Keratinocyte (primary cell): ENCODE data around the gene EGR4. TPM values are rescaled to one million over a fixed set of nuclear protein-coding genes. Genes with fewer than 3 reads are reported as not detected.

Experiments
- DNase-seq: peaks from one replicate; pipeline ENCODE4 v3.0.0-alpha.2; 2011; ENCODE audit warnings: low read depth, missing footprints, low spot score
- FAIRE-seq: peaks from 2 replicates; lab custom pipeline; 2011; peaks lifted over from hg19 to GRCh38; lab: Jason Lieb, UNC
- H2AFZ ChIP-seq: 2 replicates; pipeline ENCODE4 v1.6.0; 2012; ENCODE audit warnings: low read length, control low read depth, inconsistent platforms; ENCODE audit not compliant: control insufficient read depth
- H3K27ac ChIP-seq: 2 replicates; pipeline ENCODE4 v1.5.1; 2011; ENCODE audit warnings: low read length; ENCODE audit not compliant: control insufficient read depth, insufficient read depth
- H3K27me3 ChIP-seq: 3 replicates; pipeline ENCODE4 v1.6.0; 2011; ENCODE audit warnings: low read length; ENCODE audit not compliant: control insufficient read depth, insufficient read depth; ENCODE audit errors: extremely low read depth
- H3K36me3 ChIP-seq, 2 experiments: 2 replicates in 1 of 2; 3 replicates in 1 of 2; pipeline ENCODE4 v1.5.1; 2011; ENCODE audit warnings: low read length in 2 of 2, mild to moderate bottlenecking in 1 of 2; ENCODE audit not compliant: control insufficient read depth in 2 of 2, insufficient read depth in 2 of 2; ENCODE audit errors: extremely low read depth in 1 of 2
- H3K4me1 ChIP-seq: 3 replicates; pipeline ENCODE4 v1.5.1; 2011; ENCODE audit warnings: low read length; ENCODE audit not compliant: control insufficient read depth, insufficient read depth; ENCODE audit errors: extremely low read depth
- H3K4me2 ChIP-seq: 3 replicates; pipeline ENCODE4 v1.6.0; 2011; ENCODE audit warnings: low read depth, low read length; ENCODE audit not compliant: control insufficient read depth, insufficient read depth; ENCODE audit errors: extremely low read depth
- H3K4me3 ChIP-seq, 3 experiments: fragments of 200-600 bp in 1 of 3; sonication (generic) in 1 of 3; 2 replicates in 2 of 3; 3 replicates in 1 of 3; pipeline ENCODE4 v1.5.1; 2011 to 2016; ENCODE audit warnings: low read length in 3 of 3, mild to moderate bottlenecking in 3 of 3, control low read depth in 2 of 3, inconsistent platforms in 1 of 3, low read depth in 1 of 3, mixed read lengths in 1 of 3, mixed run types in 1 of 3, moderate library complexity in 1 of 3; ENCODE audit not compliant: control insufficient read depth in 2 of 3, insufficient read depth in 2 of 3; ENCODE audit errors: extremely low read depth in 1 of 3
- H3K79me2 ChIP-seq: 2 replicates; pipeline ENCODE4 v1.6.0; 2012; ENCODE audit warnings: low read length; ENCODE audit not compliant: control insufficient read depth, insufficient read depth
- H3K9ac ChIP-seq: 3 replicates; pipeline ENCODE4 v1.6.0; 2011; ENCODE audit warnings: low read length; ENCODE audit not compliant: control insufficient read depth, insufficient read depth; ENCODE audit errors: extremely low read depth
- H3K9me1 ChIP-seq: 3 replicates; pipeline ENCODE4 v1.6.0; 2011; ENCODE audit warnings: low read length; ENCODE audit not compliant: control insufficient read depth, insufficient read depth; ENCODE audit errors: extremely low read depth
- H3K9me3 ChIP-seq: 2 replicates; pipeline ENCODE4 v1.5.1; 2012; ENCODE audit warnings: low read depth, low read length; ENCODE audit not compliant: control insufficient read depth
- H4K20me1 ChIP-seq: 3 replicates; pipeline ENCODE4 v1.6.0; 2011; ENCODE audit warnings: low read length; ENCODE audit not compliant: control insufficient read depth, insufficient read depth; ENCODE audit errors: extremely low read depth
- CTCF ChIP-seq, 3 experiments: IDR thresholded peaks in 1 of 3; conservative IDR thresholded peaks in 1 of 3; optimal IDR thresholded peaks in 1 of 3; 2 replicates in 2 of 3; 3 replicates in 1 of 3; pipeline versions ENCODE3 to v1.5.1; 2011; ENCODE audit warnings: low read length in 3 of 3, mild to moderate bottlenecking in 3 of 3, moderate library complexity in 2 of 3, control low read depth in 1 of 3, inconsistent platforms in 1 of 3; ENCODE audit not compliant: insufficient read depth in 2 of 3; ENCODE audit errors: extremely low read depth in 1 of 3
- EZH2 ChIP-seq: IDR thresholded peaks from one replicate; pipeline ENCODE4 v1.6.1; 2012; ENCODE audit warnings: inconsistent platforms, mild to moderate bottlenecking, low read length, moderate library complexity
- dilution Hi-C: fragments of 300-500 bp; cut with MboI; formaldehyde crosslinking; loops from one replicate; pipeline ENCODE4 v1.7.0; 2020; ENCODE audit warnings: low sequenced_read_pairs; ENCODE audit not compliant: extremely low pct_ligation_motif_present
- polyA plus RNA-seq, 5 experiments: library from polyadenylated mRNA; depleted of rRNA in 3 of 5; stranded (reverse) in 3 of 5; stranded (forward) in 1 of 5; unstranded in 1 of 5; fragments of >200 nt; gene quantifications; 1 replicate in 1 of 5; 2 replicates in 3 of 5; 3 replicates in 1 of 5; pipeline versions ENCODE4 v1.2.1 to v1.2.3, GENCODE V29; 2011 to 2012; ENCODE audit warnings: missing spikeins in 2 of 5, low read depth in 1 of 5, low replicate concordance in 1 of 5
- small RNA-seq, 3 experiments: library from RNA; depleted of rRNA; stranded (forward); fragments of <200 nt; gene quantifications; one replicate each; pipeline ENCODE3, GENCODE V24; 2012; ENCODE audit warnings: low read depth in 3 of 3, low replicate concordance in 1 of 3; ENCODE audit not compliant: insufficient read length in 3 of 3

The EGR4 gene
- polyA plus RNA-seq, 1 donor (not counting 4 experiments of a cell fraction or from before 2014, with no cell fraction given): not detected

GRCh38 chr2:73244580-73244979 is 48.8 kb downstream of the EGR4 start:
- no peak overlapping the region for H3K27ac ChIP-seq
- peaks cover 21% of the 10 kb centered on the region for H3K4me1 ChIP-seq
- no peak overlapping the region for H3K9ac ChIP-seq
- H2AFZ ChIP-seq: no peak overlapping the region
- dilution Hi-C loops: no loop called here
- H3K27me3 ChIP-seq: no peaks in the 10 kb centered on the region
- H3K4me2 ChIP-seq: no peak overlapping the region
- no peak overlapping the region for H3K4me3 ChIP-seq
- TF ChIP-seq EZH2: no peak
- no peak for TF ChIP-seq CTCF (optimal IDR thresholded peaks at IDR 0.05 in 1 of 3, IDR thresholded peaks at IDR 0.05 in 1 of 3, conservative IDR thresholded peaks at IDR 0.05 in 1 of 3; ENCODE audit: extremely low read depth in 1 of 3, insufficient read depth in 2 of 3, low read length in 3 of 3)
- peaks cover 7% of the 10 kb centered on the region for H3K9me1 ChIP-seq
- peaks cover 38% of the 10 kb centered on the region for H3K79me2 ChIP-seq
- no peak for DNase-seq
- H3K36me3 ChIP-seq: peaks cover 46 to 61% of the 10 kb centered on the region in 2 experiments
- peaks cover 36% of the 10 kb centered on the region for H4K20me1 ChIP-seq
- H3K9me3 ChIP-seq: no peaks in the 10 kb centered on the region
- no peak for FAIRE-seq

GRCh38 chr2:73243884-73244570 is 49.3 kb downstream of the EGR4 start:
- TF ChIP-seq EZH2 (no peak), CTCF (optimal IDR thresholded peaks at IDR 0.05 in 1 of 3, IDR thresholded peaks at IDR 0.05 in 1 of 3, conservative IDR thresholded peaks at IDR 0.05 in 1 of 3; ENCODE audit: extremely low read depth in 1 of 3, insufficient read depth in 2 of 3, low read length in 3 of 3) (no peak)
- Histone ChIP-seq H3K4me1 (peaks cover 26% of the 10 kb centered on the region), H3K9ac (no peak overlapping the region), H2AFZ (no peak overlapping the region), H3K79me2 (peaks cover 44% of the 10 kb centered on the region), H3K4me2 (no peak overlapping the region), H3K36me3 (peaks cover 45 to 60% of the 10 kb centered on the region in 2 experiments), H3K27ac (peak overlapping the region; percentile 17), H4K20me1 (peaks cover 40% of the 10 kb centered on the region), H3K4me3 (no peak overlapping the region), H3K9me3 (no peaks in the 10 kb centered on the region), H3K9me1 (peaks cover 9% of the 10 kb centered on the region), H3K27me3 (no peaks in the 10 kb centered on the region)
- DNase-seq (peak; percentile 45), FAIRE-seq (peak; percentile 99)
- dilution Hi-C loops: no loop called here

Small RNAs within 50 kb of the gene (small RNA-seq; reads per million reads assigned to genes)
- 0 reads per million in 3 experiments for gene RNU6-111P

Other genes starting within 250 kb of the EGR4 start
- gene SFXN5, start 221.8 kb downstream of the EGR4 start, polyA plus RNA-seq: 5.1 to 9.9 TPM (median 6.3 TPM) in 3 replicates
- 39.7 to 41.2 TPM (median 40.1 TPM) in 3 replicates for gene RAB11FIP5, start 180.6 kb downstream of the EGR4 start, polyA plus RNA-seq
- not detected in 3 replicates for gene NOTO, start 91.0 kb downstream of the EGR4 start, polyA plus RNA-seq
- 18.6 to 24.2 TPM (median 19.8 TPM) in 3 replicates for gene SMYD5, start 79.3 kb downstream of the EGR4 start, polyA plus RNA-seq
- 7.5 to 13.1 TPM (median 8.2 TPM) in 3 replicates for gene PRADC1, start 60.3 kb downstream of the EGR4 start, polyA plus RNA-seq
- gene CCT7, start 59.2 kb downstream of the EGR4 start, polyA plus RNA-seq: 329 to 378 TPM (median 357 TPM) in 3 replicates
- 4.1 to 5.2 TPM (median 4.5 TPM) in 3 replicates for gene FBXO41, start 9.1 kb downstream of the EGR4 start, polyA plus RNA-seq
- gene ALMS1, start 92.3 kb upstream of the EGR4 start, polyA plus RNA-seq: 4.4 to 6.5 TPM (median 4.6 TPM) in 3 replicates